Measurements from ENCODE around the gene EPB41. TPM values are rescaled to one million over a fixed set of nuclear protein-coding genes. Genes with fewer than 3 reads are reported as not detected.
"Not testable (repeated sequence)": the region's sequence is repeated elsewhere in the genome, so short reads cannot be mapped to it uniquely, and the experiment has no call there.

The EPB41 gene
- total RNA-seq, 2 donors from 2014 or later: 39.4 to 54.4 TPM

DNA sequence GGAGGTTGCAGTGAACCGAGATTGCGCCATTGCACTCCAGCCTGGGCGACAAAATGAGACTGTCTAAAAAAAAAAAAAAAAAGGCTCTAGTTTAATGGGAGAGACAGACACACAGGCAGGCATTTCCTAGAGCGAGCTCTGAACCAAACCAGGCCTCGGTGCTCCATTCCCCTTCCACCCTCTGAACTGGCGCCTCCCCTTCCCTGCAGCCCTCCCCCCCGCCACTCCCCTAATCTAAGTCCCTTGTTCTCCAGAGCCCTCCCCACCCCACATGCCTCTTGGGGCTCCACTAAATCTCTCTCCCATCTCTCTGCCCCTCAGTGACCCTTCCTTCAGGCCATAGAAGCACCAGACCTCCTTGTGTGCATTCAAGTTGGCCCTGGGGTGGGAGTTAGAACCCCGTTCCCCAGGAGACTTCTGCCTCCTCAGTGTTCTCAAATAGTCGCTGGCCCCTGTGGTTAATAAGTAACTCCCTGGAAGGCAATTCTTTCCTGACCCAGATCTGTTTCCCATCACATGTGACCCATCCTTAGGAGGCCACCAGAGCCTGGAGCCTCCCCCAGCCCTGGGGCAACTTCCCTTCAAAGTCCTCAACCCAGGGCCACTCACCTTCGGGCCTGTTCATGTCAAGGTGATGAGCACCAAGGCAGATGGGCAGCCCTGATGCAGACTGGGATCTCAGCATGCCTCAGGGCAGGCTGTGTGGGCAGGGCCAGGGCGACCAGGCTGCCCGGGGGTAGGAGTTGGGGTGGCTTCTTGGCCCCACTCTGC, 42.6 kb upstream of the EPB41 start:
- no peak overlapping the region for H3K27ac ChIP-seq
- WGBS: 87% methylated on average over 12 of the region's 12 CpGs
- no peaks in the 10 kb centered on the region for H3K4me1 ChIP-seq (replicated peaks)
- no peaks in the 10 kb centered on the region for H3K9me3 ChIP-seq
- no peaks in the 10 kb centered on the region for H3K27me3 ChIP-seq (replicated peaks; ENCODE audit: insufficient read depth)
- no peak overlapping the region for H3K4me3 ChIP-seq
- no peak for DNase-seq (ENCODE audit: low spot score)
- intact Hi-C loops (cut with DNase I): loop anchor here (10.0 kb wide), 1 partner anchor 507 kb away; the partner anchor contains the start of gene PHACTR4
- TF ChIP-seq POLR2AphosphoS5 (IDR thresholded peaks at IDR 0.05): no peak
- TF ChIP-seq, protein P1, sequence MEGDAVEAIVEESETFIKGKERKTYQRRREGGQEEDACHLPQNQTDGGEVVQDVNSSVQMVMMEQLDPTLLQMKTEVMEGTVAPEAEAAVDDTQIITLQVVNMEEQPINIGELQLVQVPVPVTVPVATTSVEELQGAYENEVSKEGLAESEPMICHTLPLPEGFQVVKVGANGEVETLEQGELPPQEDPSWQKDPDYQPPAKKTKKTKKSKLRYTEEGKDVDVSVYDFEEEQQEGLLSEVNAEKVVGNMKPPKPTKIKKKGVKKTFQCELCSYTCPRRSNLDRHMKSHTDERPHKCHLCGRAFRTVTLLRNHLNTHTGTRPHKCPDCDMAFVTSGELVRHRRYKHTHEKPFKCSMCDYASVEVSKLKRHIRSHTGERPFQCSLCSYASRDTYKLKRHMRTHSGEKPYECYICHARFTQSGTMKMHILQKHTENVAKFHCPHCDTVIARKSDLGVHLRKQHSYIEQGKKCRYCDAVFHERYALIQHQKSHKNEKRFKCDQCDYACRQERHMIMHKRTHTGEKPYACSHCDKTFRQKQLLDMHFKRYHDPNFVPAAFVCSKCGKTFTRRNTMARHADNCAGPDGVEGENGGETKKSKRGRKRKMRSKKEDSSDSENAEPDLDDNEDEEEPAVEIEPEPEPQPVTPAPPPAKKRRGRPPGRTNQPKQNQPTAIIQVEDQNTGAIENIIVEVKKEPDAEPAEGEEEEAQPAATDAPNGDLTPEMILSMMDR (IDR thresholded peaks at IDR 0.05): no peak
- TF ChIP-seq POLR2A (IDR thresholded peaks at IDR 0.05): no peak
- no peaks in the 10 kb centered on the region for H3K36me3 ChIP-seq

DNA sequence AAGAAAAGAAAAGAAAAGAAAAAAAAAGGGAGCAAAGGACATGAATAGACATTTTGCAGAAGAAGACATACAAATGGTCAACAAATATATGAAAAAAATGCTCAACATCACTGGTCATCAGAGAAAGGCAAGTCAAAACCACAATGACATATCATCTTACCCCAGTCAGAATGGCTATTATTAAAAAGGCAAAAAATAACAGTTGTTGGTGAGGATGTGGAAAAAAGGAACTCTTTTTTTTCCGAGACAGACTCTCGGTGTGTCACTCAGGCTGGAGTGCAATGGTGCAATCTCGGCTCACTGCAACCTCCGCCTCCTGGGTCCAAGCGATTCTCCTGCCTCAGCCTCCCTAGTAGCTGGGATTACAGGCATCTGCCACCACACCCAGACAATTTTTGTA, 39.2 kb upstream of the EPB41 start:
- 88% methylated on average over 5 of the region's 5 CpGs for WGBS
- H3K4me1 ChIP-seq (replicated peaks); H3K4me3 ChIP-seq; H3K27me3 ChIP-seq (replicated peaks; ENCODE audit: insufficient read depth); DNase-seq (ENCODE audit: low spot score); H3K27ac ChIP-seq; H3K36me3 ChIP-seq; H3K9me3 ChIP-seq: not testable (repeated sequence)
- intact Hi-C loops (cut with DNase I): loop anchor here (10.0 kb wide), 1 partner anchor 510 kb away; the partner anchor contains the start of gene PHACTR4

DNA sequence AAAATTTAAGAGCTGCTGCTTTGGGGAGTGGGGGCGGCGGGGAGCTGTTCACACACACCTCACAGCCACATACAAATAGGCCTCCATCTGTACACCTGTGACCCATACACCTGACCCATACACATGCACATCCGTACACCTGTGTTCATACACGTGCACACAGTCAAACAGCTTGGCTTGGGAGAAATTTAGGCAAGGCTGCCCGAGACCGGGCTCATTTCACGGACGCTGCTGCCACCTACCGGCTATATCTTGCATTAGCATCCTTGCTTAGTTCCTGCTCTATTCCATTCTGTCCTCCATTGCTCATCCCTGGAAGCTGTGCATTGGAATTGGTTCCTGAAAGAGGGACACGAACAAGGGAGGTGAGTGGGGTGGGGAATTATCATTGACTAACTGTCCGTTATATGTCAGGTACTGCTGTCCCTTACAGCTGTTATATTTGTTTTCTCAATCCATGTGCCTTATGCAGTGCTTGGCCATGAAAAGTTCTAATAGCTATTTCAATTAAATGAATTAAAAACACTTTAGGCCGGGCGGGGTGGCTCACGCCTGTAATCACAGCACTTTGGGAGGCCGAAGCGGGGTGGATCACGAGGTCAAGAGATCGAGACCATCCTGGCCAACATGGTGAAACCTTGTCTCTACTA, 37.1 kb upstream of the EPB41 start:
- Histone ChIP-seq H3K9me3 (no peaks in the 10 kb centered on the region), H3K4me3 (no peak overlapping the region), H3K27me3 (replicated peaks; ENCODE audit: insufficient read depth) (no peaks in the 10 kb centered on the region), H3K4me1 (replicated peaks) (no peaks in the 10 kb centered on the region), H3K36me3 (no peaks in the 10 kb centered on the region), H3K27ac (no peak overlapping the region)
- peak; percentile 72 for DNase-seq (ENCODE audit: low spot score)
- TF ChIP-seq POLR2AphosphoS5 (IDR thresholded peaks at IDR 0.05) (peak; percentile 60), POLR2A (IDR thresholded peaks at IDR 0.05) (no peak)
- TF ChIP-seq, protein P1 (IDR thresholded peaks at IDR 0.05): peak; percentile 74 to 93 (median 89)
- 23% methylated on average over 18 of the region's 18 CpGs for WGBS
- intact Hi-C loops (cut with DNase I): loop anchor here (2.0 to 10.0 kb wide), 2 partner anchors 92 to 512 kb away; partner anchors contain the start of gene PHACTR4

DNA sequence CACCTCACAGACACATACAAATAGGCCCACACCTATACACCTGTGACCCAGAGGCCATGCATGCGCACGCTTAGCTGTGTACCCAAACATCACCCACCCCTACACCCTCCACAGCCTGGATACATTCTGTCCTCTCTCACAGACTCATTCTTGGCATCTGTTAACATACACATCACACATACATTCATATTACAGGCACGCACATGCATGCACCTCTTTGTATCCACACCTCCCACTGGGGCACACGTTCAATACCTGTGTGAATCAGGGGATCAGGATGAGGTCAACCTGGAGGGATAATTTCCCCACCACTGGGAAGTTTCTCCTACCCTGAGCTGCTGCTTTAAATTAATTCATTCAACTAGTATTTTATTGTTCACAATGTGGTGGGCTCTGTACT, 35.6 kb upstream of the EPB41 start:
- DNase-seq (ENCODE audit: low spot score): no peak
- Histone ChIP-seq H3K4me1 (replicated peaks) (no peaks in the 10 kb centered on the region), H3K27me3 (replicated peaks; ENCODE audit: insufficient read depth) (no peaks in the 10 kb centered on the region), H3K4me3 (no peak overlapping the region), H3K36me3 (no peaks in the 10 kb centered on the region), H3K27ac (no peak overlapping the region), H3K9me3 (no peaks in the 10 kb centered on the region)
- WGBS: 76% methylated on average over 4 of the region's 4 CpGs
- TF ChIP-seq, protein P1 (IDR thresholded peaks at IDR 0.05): no peak
- no peak for TF ChIP-seq POLR2AphosphoS5 (IDR thresholded peaks at IDR 0.05)
- TF ChIP-seq POLR2A (IDR thresholded peaks at IDR 0.05): no peak
- intact Hi-C loops (cut with DNase I): loop anchor here (10.0 kb wide), 1 partner anchor 514 kb away; the partner anchor contains the start of gene PHACTR4

- H3K36me3 ChIP-seq: no peaks in the 10 kb centered on the region
- WGBS: 26% methylated on average over 13 of the region's 13 CpGs
- DNase-seq (ENCODE audit: low spot score): peak; percentile 87
These were observed 32.2 kb upstream of the EPB41 start for GRCh38 chr1:28882009-28882628.

More at GRCh38 chr1:28882009-28882628, 32.2 kb upstream of the EPB41 start:
- no peak overlapping the region for H3K4me3 ChIP-seq
- H3K4me1 ChIP-seq (replicated peaks): no peaks in the 10 kb centered on the region
- no peaks in the 10 kb centered on the region for H3K9me3 ChIP-seq
- H3K27me3 ChIP-seq (replicated peaks; ENCODE audit: insufficient read depth): no peaks in the 10 kb centered on the region
- intact Hi-C loops (cut with DNase I): loop anchor here (2.0 to 10.0 kb wide), 3 partner anchors 151 to 367 kb away; no protein-coding TSS in a partner anchor
- TF ChIP-seq, protein P1 (IDR thresholded peaks at IDR 0.05): peak; percentile 73 to 96 (median 92)
- TF ChIP-seq POLR2AphosphoS5 (IDR thresholded peaks at IDR 0.05) (peak; percentile 83), POLR2A (IDR thresholded peaks at IDR 0.05) (no peak)
- no peak overlapping the region for H3K27ac ChIP-seq

All from prostate gland (tissue), 2 donors.